Spinal cord (tissue), 10 donors: ENCODE measurements around the gene PITPNC1. TPM values are rescaled to one million over a fixed set of nuclear protein-coding genes. Genes with fewer than 3 reads are reported as not detected.

Source experiments
- DNase-seq, 6 donors: peaks; one replicate each; pipeline versions ENCODE4 v3.0.0 to v3.0.0-alpha.2; 2013 to 2015; ENCODE audit warnings: low spot score in 6 of 6, low read depth in 4 of 6
- H3K27ac ChIP-seq: one replicate; pipeline ENCODE4 v1.5.1; 2013; ENCODE audit warnings: low read depth, low read length, control low read depth
- H3K27me3 ChIP-seq: one replicate; pipeline ENCODE4 v1.6.1; 2013; ENCODE audit warnings: low read length; ENCODE audit not compliant: control insufficient read depth, insufficient read depth
- H3K36me3 ChIP-seq: one replicate; pipeline ENCODE4 v1.6.1; 2013; ENCODE audit warnings: low read length; ENCODE audit not compliant: control insufficient read depth, insufficient read depth
- H3K4me1 ChIP-seq: one replicate; pipeline ENCODE4 v1.6.1; 2013; ENCODE audit warnings: low read length; ENCODE audit not compliant: control insufficient read depth, insufficient read depth
- H3K4me3 ChIP-seq: one replicate; pipeline ENCODE4 v1.5.1; 2013; ENCODE audit warnings: low read depth, low read length, control low read depth
- H3K9me3 ChIP-seq: one replicate; pipeline ENCODE4 v1.6.1; 2013; ENCODE audit warnings: low read length; ENCODE audit not compliant: control insufficient read depth, insufficient read depth
- WGBS: methylation state at CpG from one replicate; pipeline ENCODE4 v1.1.5; 2013; ENCODE audit warnings: missing lambda C conversion rate; ENCODE audit not compliant: insufficient coverage; 5-methylcytosine and 5-hydroxymethylcytosine counted together
- polyA plus RNA-seq, 2 donors: library from polyadenylated mRNA; unstranded; fragments of 120-200 nt; gene quantifications; one replicate each; pipeline ENCODE4 v1.2.1, GENCODE V29; 2013; ENCODE audit not compliant: insufficient read length in 2 of 2
- small RNA-seq: library from RNA; depleted of rRNA; stranded (forward); fragments of <200 nt; gene quantifications from one replicate; pipeline ENCODE3, GENCODE V24; 2014; ENCODE audit warnings: low replicate concordance
- total RNA-seq, 2 donors: library from RNA; depleted of rRNA in 1 of 2; stranded (reverse); fragments of 120-200 nt in 1 of 2; fragments of >200 nt in 1 of 2; gene quantifications; one replicate each; pipeline versions ENCODE4 v1.2.3 to v1.2.4, GENCODE V29; 2013 to 2014
- donor health status: healthy.

The PITPNC1 gene
- total and polyA plus RNA-seq, 4 donors, result 34.5 to 71.1 (median 60.8) TPM

- no peaks in the 10 kb centered on the region for H3K4me1 ChIP-seq
- no peaks in the 10 kb centered on the region for H3K27me3 ChIP-seq
- H3K36me3 ChIP-seq, result peaks cover 34% of the 10 kb centered on the region
- DNase-seq, result no peak
- no peak overlapping the region for H3K27ac ChIP-seq
- no peaks in the 10 kb centered on the region for H3K9me3 ChIP-seq
- H3K4me3 ChIP-seq, result no peak overlapping the region
- WGBS, result 96% methylated on average over 5 of the region's 8 CpGs
Measured at GRCh38 chr17:67737145-67737544, 360.1 kb downstream of the PITPNC1 start.

GRCh38 chr17:67742025-67742424 lies 364.9 kb downstream of the PITPNC1 start:
- no peak overlapping the region for H3K4me3 ChIP-seq
- H3K36me3 ChIP-seq, result peaks cover 59% of the 10 kb centered on the region
- H3K4me1 ChIP-seq, result no peaks in the 10 kb centered on the region
- no CpG with 5 or more reads among the region's 2 CpGs for whole genome bisulfite sequencing
- H3K27me3 ChIP-seq, result no peaks in the 10 kb centered on the region
- H3K9me3 ChIP-seq, result no peaks in the 10 kb centered on the region
- no peak overlapping the region for H3K27ac ChIP-seq
- DNase-seq, result no peak

Small RNA genes within 50 kb of the gene (small RNA-seq; reads per million reads assigned to genes)
- gene MIR548AA2 (not detected), gene MIR548D2 (not detected), gene RF00019 (not detected), gene RN7SL756P (not detected), gene SNORA38B (2.0 reads per million, percentile 90 among the genes with 10 or more reads in this experiment)

Other genes with a start within 250 kb of the PITPNC1 start
- 10 to 100 TPM; 50.5 to 71.6 TPM for gene HELZ, start 132.1 kb upstream of the PITPNC1 start, total RNA-seq
- gene HELZ, start 132.1 kb upstream of the PITPNC1 start, polyA plus RNA-seq, result 10 to 100 TPM; 14.6 to 17.4 TPM
- 10 to 100 TPM; 19.1 to 49.3 TPM for gene PSMD12, start 10.7 kb upstream of the PITPNC1 start, total RNA-seq
- 10 to 100 TPM; 40.2 to 45.4 TPM for gene PSMD12, start 10.7 kb upstream of the PITPNC1 start, polyA plus RNA-seq